HG03457 (cell line): Measurements from ENCODE around the gene METTL21A.
"Not testable (repeated sequence)": the region's sequence is repeated elsewhere in the genome, so short reads cannot be mapped to it uniquely, and the experiment has no call there.

Source experiments
- ATAC-seq: cut with Tn5 transposase; IDR thresholded peaks from one replicate; pipeline ENCODE4 v1.9.1; 2021; ENCODE audit warnings: moderate number of reproducible peaks; ENCODE audit not compliant: unreplicated experiment

Gene METTL21A

DNA sequence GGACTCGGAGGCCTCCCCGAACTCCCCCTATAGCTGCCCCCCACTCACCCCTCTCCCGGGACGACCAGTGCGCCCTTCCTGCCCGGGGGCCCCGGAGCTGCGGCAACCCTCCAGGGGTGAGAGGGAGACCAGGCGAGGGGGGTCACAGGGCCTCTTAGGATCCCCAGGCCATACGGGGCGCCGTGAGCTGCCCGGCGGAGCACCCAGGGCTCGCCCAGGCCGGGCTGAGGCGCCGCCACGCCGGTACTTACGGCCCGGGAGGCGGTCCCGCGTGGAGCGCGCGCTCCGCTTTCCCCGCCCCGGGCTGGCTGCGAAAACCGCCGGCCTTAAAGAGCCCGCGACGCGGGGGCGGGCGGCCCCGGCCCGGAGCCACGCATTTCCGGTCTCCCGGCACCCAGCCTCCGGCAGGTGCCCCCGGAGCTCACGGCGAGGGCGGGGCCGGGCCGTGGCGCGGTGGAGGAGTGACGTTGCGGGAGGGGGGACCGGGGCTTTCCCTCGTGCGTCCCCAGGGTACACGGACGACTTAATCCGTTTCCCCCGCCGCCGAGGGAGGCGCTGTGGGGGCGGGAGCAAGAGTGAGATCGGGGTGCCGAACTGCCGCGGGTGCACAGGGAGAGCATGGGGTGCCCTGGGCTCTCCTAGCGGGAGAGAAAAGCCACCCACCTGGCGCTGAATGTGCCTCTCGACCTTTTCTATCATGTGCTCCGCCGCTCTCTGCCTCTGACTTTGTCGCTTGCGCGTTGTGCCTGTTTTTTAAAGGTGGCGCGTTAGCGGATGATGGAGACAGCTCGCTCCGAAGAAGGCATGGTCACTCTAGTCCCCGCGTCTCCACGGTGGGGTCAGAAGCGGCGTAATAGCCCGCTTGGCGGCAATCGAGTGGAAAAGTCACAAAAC is at the start of gene METTL21A:
Gene METTL21A (minus strand): TSS at position 381 of the 894 bp plus-strand sequence. CDS start 1,019 bp downstream, outside the sequence.
- ATAC-seq = peak; percentile 54

DNA sequence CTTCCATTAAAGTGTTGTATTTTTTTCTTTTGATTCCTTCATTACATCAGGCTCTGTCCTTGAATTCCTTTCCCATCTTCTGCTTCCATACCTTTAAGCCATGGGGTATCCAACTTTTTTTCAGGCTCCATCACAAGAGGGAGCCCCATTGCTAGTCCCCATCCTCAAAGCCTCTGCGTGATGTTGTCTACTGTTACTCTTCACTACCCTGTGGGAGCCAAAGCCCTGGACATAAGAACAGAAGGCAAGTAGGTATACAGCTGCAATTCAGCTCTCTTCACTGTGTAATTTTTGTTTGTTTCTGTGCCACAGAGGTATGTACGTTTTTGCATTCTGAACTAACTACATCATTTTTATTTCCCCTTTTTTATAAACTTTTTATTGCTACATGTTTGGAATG is 49.6 kb upstream of the METTL21A start:
- no peak for ATAC-seq

- no peak for ATAC-seq
These were observed 49.1 kb upstream of the METTL21A start for GRCh38 chr2:207674266-207674774.

GRCh38 chr2:207673431-207673830 is 48.2 kb upstream of the METTL21A start:
- ATAC-seq = no peak

DNA sequence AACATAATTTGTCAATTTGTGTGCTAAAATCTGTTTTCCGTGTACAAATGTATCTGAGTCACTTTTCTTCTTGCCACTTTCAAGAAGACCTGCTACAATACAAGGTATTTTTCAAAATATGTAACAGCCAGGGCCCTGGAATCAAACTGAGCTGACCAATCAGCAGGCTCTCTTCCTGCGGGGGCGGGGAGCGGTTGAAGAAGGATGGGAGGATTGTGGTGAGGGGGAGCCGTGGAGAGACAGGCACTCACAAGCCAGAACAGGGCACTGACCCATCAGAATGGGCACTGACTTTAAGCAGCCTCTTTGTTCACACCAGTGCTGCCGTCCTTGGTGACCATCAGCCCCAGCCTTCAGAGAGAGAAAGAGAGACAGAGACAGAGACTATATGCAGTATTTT is 45.7 kb upstream of the METTL21A start:
- ATAC-seq = no peak

- no peak for ATAC-seq
These were observed 38.8 kb upstream of the METTL21A start for GRCh38 chr2:207663870-207664545.

DNA sequence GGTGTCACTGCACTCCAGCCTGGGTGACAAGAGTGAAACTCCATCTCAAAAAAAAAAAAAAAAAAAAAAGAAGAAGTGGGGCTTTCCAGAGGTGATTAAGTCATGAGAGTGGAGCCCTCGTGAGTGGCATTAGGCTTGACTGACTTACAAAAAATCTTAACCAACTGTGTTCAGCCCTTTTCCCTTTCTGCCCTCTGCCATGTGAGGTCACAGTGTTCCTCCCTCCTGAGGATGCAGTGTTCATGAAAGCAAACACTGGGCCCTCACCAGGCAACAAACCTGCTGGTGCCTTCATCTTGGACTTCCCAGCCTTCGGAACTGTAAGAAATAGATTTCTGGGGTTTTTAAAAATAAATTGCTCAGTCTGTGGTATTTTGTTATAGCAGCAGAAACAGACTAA is 37.0 kb upstream of the METTL21A start:
- ATAC-seq = peak; percentile 96

- no peak for ATAC-seq
These were observed 35.8 kb upstream of the METTL21A start for GRCh38 chr2:207660994-207661393.

DNA sequence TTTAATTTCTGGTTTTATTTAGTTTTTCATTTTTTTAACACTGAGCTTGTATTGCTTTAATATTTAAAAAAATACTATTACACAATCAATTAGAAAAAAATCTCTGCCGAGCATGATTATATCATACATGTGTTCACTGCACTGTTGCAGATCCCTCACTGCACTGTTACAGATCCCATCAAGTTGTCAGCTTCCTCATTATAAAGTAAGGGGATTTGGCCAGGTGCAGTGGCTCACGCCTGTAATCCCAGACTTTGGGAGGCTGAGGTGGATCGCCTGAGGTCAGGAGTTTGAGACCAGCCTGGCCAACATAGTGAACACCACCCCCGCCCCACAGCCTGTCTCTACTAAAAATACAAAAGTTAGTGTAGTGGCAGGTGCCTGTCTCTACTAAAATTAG is 33.0 kb upstream of the METTL21A start:
- no peak for ATAC-seq

DNA sequence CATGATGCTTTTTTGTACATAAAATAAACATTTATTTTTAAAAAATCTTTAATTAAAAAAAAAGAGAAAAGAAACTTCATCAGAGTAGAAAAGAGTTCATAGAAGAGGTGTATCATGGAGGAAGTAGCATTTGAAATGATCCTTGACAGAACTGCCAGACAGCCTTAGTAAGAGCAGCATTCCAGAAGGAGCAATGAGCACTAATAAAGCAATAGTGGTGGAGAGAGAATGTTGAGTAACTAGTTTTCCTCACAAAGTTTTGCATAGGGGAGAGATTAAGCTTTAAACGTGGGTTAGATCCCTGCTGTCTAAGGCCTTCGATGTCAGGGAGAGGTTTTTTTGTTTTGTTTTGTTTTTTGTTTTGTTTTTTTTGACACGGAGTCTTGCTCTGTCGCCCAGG is 29.8 kb upstream of the METTL21A start:
- ATAC-seq = no peak

DNA sequence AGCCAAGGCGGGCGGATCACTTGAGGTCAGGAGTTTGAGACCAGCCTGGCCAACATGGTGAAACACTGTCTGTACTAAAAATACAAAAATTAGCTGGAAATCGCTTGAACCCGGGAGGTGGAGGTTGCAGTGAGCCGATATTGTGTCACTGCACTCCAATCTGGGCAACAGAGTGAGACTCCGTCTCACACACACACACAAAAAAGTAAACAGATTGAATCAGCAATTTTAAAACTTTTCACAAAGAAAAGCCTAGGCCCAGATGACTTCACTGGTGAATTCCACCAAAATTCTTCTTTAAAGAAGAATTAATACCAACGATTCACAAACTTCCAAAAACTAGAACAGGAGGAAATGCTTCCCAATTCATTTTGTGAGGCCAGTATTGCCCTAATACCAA is 21.4 kb upstream of the METTL21A start:
- not testable (repeated sequence) for ATAC-seq

DNA sequence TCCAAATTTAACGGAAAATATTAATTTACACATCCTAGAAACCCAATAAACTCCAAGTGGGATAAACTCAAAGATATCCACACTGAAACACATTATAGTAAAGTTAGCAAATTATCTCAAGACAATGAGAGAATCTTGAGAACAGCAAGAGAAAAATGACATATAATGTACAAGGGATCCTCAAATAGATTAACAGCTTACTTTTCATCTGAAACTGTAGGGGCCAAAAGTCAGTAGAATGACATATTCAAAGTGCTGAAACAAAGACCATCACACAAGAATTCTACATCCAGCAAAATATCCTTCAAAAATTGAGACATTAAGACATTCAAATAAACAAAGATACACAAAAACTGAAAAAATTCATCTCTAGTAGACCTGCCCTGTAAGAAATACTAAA is 18.7 kb upstream of the METTL21A start:
- ATAC-seq = no peak

GRCh38 chr2:207640661-207641060 is 15.5 kb upstream of the METTL21A start:
- no peak for ATAC-seq

- ATAC-seq = no peak
These were observed 15.0 kb upstream of the METTL21A start for GRCh38 chr2:207640160-207640559.

DNA sequence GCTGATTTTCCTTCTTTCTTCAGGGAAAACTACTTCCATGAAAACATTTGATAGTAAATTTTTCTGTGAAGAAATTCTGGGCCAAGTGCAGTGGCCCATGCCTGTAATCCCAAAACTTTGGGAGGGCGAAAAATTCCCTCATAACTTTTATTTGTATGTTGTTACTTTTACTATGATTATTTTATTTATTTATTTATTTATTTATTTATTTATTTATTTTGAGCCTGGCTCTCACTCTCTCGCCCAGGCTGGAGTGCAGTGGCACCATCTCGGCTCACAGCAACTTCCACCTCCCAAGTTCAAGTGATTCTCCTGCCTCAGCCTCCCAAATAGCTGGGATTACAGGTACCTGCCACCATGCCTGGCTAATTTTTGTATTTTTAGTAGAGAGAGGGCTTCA is 14.1 kb upstream of the METTL21A start:
- ATAC-seq = not testable (repeated sequence)

- ATAC-seq = no peak
These were observed 10.4 kb upstream of the METTL21A start for GRCh38 chr2:207635468-207636200.

- ATAC-seq = no peak
These were observed 8.5 kb upstream of the METTL21A start for GRCh38 chr2:207633686-207634085.

DNA sequence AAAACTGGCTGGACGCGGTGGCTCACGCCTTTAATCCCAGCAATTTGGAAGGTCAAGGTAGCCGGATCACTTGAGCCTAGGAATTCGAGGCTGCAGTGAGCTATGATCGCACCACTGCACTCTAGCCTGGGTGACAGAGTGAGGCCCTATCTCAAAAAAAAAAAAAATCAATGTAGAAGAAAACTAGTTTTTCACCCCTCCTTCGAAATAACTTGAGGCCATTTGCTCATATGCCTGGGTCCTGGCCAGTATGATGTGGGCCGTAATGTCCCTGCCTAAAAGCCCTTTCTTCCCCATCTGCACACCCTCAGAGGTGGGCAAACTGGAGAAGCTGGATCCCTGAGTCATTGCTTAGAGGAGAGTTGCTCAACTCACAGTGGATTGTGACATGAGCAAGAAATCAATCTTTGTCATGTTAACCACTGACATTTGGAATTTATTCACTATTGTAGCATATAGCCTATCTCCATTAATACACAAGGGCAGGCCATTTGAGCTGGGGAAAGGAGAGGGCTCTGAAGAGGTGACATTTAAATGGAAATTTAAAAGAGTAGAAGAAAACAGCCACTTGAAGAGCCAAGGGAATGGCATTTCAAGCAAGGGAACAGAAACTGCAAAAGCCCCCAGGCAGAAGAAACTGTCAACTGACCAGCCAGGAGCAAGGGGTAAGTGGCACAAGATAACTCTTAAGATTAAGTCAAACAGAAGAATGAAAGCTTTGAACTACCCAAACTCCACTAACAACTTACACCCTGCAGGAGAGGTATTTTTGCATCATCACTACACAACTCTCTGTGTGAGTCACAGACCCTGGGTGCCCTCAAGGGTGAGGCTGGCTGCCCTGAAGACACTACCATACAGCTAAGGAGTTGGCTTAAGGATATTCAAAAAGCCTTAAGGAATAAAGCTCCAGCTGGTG is 7.6 kb upstream of the METTL21A start:
- ATAC-seq = no peak

DNA sequence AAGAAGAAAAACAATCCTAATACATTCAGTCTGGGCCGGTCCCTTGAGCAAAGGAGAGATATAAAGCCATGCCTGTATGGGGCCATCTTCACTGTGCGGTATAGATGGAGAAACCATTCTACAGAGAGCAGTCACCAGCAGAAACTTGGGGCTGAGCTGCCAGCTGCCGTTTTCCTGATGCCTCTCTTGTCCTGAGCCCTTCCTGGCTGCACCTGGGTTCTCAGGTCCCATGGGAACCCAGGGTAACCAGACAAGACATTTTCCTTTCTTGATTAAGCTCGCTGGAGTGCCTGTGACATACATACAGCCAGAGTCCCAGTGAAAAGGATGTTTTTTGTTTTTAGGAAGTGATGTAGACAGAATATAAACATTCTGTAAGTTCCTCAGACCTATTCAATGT is 5.3 kb upstream of the METTL21A start:
- no peak for ATAC-seq

DNA sequence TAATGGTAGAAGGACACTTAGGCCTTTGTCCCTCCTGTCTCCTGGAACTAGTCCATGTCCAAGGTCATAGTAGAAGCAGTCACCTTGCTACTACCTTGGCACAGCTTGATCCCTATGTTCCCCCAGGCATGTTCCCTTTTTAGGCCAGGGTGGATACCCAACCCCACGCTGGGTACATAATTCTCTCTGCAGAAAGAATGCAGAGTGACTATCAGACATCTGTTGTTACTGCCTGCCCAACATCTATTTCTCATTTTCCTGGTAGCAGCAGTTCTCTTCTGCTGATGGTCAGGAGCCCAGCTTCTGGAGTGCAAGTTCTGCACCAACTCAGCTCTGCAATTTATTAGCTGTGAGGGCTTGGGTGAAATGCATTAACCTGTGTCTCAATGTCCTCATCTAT is 4.4 kb upstream of the METTL21A start:
- ATAC-seq = no peak
